8988T (cell line): Measurements from ENCODE around the gene TM4SF18.
"Not testable (repeated sequence)": the region's sequence is repeated elsewhere in the genome, so short reads cannot be mapped to it uniquely, and the experiment has no call there.

Experiments
- DNase-seq: peaks from one replicate; pipeline ENCODE4 v3.0.0; 2011

The TM4SF18 gene

GRCh38 chr3:149333176-149333859 lies at the start of gene TM4SF18:
TM4SF18 (minus strand) TSS chr3:149333636; CDS start chr3:149333382, 254 bp downstream.
- no peak for DNase-seq

DNA sequence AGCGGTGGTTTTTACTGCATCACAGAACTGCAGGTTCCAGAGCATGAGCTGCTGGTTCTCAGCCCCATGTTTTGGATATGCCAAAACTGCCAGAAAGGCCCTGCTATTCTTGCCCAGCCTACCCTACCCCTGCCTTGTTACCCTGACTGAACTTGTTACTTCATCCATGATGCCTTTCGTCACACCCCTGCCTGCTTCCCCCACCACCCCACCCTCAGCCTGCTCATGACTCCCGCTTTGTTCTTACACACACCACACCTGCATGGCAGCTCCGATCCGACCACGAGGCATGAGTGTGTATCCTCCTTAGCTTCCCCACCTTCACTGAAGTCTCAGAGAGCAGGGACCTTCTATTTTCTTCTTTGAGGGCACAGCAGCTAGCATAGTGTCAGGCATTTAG lies 49.1 kb upstream of the TM4SF18 start:
- no peak for DNase-seq

GRCh38 chr3:149382101-149382467 lies 48.6 kb upstream of the TM4SF18 start:
- no peak for DNase-seq

DNA sequence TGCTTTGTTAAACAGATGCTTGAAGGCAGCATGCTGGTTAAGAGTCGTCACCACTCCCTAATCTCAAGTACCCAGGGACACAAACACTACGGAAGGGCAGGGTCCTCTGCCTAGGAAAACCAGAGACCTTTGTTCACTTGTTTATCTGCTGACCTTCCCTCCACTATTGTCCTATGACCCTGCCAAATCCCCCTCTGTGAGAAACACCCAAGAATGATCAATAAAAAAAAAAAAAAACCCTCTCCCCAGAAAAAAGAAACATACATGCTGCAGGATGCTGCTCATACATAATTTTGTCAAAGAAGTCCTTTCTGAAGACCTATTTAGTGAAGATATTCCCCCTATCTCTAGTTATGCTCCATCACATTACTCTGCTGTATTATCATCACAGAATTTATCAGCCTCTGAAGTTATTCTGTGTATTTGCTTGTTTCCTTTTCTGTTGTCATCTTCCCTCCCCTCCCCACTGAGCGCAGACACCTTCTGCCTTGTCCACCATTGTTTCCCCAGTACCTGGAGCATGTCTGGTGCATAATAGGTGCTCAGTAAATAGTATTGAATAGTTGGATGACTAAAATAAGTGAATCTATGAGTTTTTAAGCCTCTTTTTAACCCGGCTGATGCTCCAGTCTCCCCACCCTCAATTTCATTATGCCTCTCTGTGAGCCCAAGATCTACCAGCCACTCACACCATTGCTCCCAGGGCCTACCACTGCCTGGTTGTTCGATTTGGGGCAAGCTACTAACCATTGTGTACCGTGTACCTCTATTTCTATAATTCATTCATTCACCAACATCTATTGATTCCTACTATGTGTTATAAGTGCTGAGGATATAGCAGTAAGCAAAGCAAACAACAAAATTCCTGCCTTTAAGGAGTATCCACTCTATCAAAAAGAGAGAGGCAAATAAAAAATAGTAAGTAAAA lies 48.0 kb upstream of the TM4SF18 start:
- DNase-seq, result no peak

GRCh38 chr3:149380220-149380619 lies 46.8 kb upstream of the TM4SF18 start:
- DNase-seq, result not testable (repeated sequence)

GRCh38 chr3:149378478-149379309 lies 45.3 kb upstream of the TM4SF18 start:
- DNase-seq, result no peak

- peak; percentile 86 for DNase-seq
Observed at GRCh38 chr3:149377408-149378364, 44.2 kb upstream of the TM4SF18 start, which contains the start of gene TM4SF1. TM4SF1 (minus strand) TSS chr3:149377649; CDS start chr3:149377547, 102 bp downstream.

- no peak for DNase-seq
Observed at GRCh38 chr3:149376718-149377407, 43.4 kb upstream of the TM4SF18 start.

DNA sequence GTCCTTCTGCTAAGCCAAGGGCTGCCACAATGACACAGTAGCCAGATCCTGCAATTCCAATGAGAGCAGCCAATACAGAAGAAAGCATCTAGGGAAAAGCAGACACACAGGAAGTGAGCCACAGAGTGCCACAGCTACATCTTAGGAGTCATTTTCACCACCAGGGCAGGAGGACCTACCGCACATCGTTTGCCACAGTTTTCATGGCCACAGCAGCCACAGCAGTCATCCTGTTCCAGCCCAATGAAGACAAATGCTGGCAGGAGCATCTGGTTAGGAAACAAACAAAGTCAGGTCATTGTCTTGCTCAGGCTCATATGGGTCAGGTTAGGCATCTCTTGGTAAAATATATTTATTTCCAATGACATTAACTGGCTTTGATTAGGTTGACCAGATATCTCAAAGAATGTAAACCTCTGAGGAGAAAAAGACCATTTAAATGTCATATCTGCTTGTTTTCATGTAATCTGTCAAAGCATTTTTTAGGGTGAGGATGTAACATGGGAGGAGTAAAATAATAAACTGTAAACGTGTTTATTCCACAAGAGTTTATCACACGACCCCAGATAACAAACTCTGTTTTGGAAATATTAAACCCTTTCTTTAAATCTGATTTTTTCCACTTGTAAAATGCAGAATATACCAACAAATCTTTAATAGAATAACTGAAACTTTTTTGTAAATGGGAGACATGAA lies 42.2 kb upstream of the TM4SF18 start:
- DNase-seq, result no peak

GRCh38 chr3:149374793-149375500 lies 41.5 kb upstream of the TM4SF18 start:
- no peak for DNase-seq

GRCh38 chr3:149374391-149374790 lies 41.0 kb upstream of the TM4SF18 start:
- DNase-seq, result no peak

GRCh38 chr3:149373235-149374125 lies 40.0 kb upstream of the TM4SF18 start:
- DNase-seq, result no peak

- DNase-seq, result no peak
Observed at GRCh38 chr3:149371723-149372114, 38.3 kb upstream of the TM4SF18 start.

- no peak for DNase-seq
Observed at GRCh38 chr3:149371001-149371722, 37.7 kb upstream of the TM4SF18 start.

DNA sequence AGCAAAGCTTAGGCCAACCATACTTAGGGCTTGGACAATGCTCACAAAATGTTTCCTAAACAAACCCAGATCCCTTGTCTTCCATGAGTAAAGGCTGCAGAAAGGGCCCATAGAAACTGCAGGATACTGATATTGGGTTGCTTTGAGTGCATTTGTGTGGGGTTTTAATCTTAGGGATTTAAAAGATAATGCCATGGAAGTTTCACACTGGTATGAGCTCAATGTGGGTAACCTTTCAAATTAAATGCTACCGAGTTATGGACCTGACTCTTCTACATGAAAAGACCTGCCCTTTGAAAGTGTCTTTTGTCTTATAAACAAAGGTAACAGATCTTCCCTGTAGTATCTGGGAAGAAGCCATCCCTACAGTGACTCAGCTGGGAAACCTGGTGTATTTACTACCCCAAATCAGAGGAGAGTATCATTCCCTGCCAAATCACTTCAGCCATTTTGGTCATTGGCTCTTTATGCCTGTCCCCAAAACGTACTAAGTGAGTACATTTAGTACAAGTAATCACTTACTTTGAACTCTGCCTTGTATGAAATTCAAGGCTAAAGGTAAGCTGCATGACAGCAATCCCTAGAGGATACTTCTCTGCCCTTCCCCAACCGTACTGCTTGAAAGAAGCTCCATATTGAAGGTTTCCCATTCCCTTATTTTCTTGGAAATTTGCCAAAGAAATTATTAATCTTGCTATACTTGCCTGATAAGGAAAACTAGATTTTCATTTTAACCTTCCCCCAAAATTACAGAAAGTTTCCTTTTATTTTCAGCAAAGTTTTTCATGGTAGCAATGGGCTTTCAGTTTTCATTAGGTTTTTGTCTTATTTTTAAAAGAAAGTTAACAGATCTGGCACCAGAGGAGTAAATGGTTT lies 36.8 kb upstream of the TM4SF18 start:
- DNase-seq, result no peak

GRCh38 chr3:149368674-149369497 lies 35.5 kb upstream of the TM4SF18 start:
- DNase-seq, result no peak
